Measurements from ENCODE around the gene DUSP15.

Gene DUSP15

DNA sequence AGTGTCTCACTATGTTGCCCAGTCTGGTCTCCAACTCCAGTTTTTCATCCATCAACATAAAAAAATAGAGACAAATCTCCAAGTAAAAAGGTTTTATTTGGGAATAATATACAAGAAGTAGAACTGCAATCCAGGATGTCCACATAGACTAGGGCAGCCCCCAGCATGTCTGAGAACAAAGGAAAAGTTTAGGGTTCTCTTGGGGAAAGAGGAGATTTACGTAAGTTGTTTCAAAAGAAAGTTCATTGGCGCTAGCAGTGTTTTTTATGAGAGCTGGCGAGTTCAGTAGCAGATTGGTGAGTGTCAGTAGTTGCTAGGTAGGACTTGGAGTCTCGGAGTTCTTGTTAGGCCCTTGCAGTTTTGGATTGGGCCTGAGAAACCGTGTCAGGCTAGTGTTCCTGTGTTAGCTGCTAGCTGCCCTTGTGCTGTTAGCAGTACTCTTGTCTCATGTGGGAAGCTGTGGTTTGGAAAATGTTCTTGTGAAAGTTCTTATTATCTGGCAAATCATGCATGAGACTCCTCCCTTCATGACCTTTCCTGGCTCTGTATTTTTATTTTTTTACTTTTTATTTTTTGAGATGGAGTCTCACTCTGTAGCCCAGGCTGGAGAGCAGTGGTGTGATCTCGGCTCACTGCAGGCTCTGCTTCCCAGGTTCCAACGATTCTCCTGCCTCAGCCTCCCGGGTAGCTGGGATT is 24.8 kb upstream of the DUSP15 start:
- peak; percentile 87 for DNase-seq (ENCODE audit: low spot score)

- no peak for DNase-seq (ENCODE audit: low spot score)
Observed at GRCh38 chr20:31890646-31891045, 20.3 kb upstream of the DUSP15 start.

- DNase-seq (ENCODE audit: low spot score), result no peak
Observed at GRCh38 chr20:31883829-31884228, 13.5 kb upstream of the DUSP15 start.

DNA sequence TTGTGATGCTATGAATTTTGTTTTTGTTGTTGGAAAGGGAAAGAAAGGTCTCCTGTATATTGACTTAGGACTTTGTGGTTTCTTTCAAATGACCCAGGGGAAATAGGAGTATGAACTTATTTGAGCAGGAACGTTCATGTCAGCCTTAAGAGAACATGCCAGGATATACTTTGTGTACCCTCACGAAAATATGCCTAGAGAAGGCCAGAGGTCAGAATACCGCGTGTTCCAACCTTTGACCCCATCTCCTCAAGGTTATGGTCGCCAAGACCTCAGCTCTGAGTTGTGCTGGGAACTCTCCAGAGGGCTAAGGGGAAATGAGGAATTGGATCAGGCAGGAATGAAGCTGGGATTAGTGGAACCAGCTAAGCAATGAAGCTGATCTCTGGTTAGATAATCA is 11.6 kb upstream of the DUSP15 start:
- no peak for DNase-seq (ENCODE audit: low spot score)

GRCh38 chr20:31879143-31879987 is 9.0 kb upstream of the DUSP15 start:
- DNase-seq (ENCODE audit: low spot score), result peak; percentile 92

GRCh38 chr20:31877684-31878083 is 7.4 kb upstream of the DUSP15 start:
- DNase-seq (ENCODE audit: low spot score), result no peak

GRCh38 chr20:31875671-31876070 is 5.3 kb upstream of the DUSP15 start:
- DNase-seq (ENCODE audit: low spot score), result no peak

DNA sequence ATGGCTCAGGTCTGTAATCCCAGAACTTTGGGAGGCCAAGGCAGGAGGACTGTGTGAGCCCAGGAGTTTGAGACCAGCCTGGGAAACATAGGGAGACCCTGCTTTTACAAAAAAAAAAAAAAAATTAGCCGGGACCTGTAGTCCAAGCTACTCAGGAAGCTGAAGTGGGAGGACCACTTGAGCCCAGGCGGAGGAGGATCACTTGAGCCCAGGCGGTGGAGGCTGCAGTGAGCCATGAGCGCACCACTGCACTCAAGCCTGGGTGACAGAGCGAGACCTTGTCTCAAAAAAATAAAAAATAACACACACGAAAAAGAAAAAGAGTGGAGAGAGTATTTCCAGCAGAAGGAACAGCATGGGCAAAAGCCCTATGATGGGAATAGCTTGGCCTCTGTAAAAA is 2.1 kb upstream of the DUSP15 start:
- DNase-seq (ENCODE audit: low spot score), result no peak

- no peak for DNase-seq (ENCODE audit: low spot score)
Observed at GRCh38 chr20:31871618-31871954, 1.3 kb upstream of the DUSP15 start.

- DNase-seq (ENCODE audit: low spot score), result peak; percentile 23
Observed at GRCh38 chr20:31870726-31871617, 645 bp upstream of the DUSP15 start.

- no peak for DNase-seq (ENCODE audit: low spot score)
Observed at GRCh38 chr20:31869673-31869941, 720 bp downstream of the DUSP15 start.

GRCh38 chr20:31868853-31869672 is 1.3 kb downstream of the DUSP15 start:
- no peak for DNase-seq (ENCODE audit: low spot score)

- DNase-seq (ENCODE audit: low spot score), result no peak
Observed at GRCh38 chr20:31866221-31866620, 4.1 kb downstream of the DUSP15 start.

DNA sequence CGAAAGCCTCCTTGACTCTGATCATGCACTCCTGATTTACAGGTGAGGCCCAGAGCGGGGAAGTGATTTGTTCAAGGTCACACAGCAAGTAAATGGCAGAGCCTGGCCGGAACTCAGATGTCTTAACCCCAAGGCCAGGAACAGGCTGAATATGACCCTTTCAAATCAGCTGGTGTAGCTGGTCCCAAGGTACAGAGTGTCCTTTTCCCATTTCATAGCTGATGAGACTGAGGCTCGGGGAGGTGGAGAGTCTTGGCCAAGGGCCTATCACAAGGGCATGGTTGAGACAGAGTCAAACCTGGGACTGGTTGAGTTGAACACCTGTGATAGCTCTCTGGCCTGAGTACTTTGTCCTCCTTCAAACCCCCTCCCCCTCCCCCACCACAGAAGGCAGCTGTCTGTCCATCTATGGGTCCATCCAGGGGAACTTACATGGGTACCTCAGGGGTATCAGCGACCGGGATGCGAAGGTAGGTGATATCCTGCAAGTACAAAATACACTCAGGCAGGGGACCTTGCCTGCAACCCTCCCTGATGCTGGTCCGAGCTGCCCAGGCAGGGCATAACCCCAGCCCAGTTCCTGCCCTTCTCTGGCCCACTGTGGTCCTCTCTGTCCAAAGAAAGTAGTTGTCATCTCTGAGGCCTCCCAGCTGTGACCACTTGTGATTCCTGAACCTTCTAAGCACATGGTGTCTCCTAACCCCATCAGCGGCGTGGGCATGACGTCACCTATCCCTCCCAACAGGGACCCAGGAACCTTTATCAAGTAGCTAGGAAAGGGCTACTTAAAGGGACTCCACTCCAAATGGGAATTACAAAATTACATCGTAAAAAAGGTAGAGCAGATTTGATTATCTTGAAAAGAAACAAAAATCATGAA is 5.6 kb downstream of the DUSP15 start:
- no peak for DNase-seq (ENCODE audit: low spot score)

DNA sequence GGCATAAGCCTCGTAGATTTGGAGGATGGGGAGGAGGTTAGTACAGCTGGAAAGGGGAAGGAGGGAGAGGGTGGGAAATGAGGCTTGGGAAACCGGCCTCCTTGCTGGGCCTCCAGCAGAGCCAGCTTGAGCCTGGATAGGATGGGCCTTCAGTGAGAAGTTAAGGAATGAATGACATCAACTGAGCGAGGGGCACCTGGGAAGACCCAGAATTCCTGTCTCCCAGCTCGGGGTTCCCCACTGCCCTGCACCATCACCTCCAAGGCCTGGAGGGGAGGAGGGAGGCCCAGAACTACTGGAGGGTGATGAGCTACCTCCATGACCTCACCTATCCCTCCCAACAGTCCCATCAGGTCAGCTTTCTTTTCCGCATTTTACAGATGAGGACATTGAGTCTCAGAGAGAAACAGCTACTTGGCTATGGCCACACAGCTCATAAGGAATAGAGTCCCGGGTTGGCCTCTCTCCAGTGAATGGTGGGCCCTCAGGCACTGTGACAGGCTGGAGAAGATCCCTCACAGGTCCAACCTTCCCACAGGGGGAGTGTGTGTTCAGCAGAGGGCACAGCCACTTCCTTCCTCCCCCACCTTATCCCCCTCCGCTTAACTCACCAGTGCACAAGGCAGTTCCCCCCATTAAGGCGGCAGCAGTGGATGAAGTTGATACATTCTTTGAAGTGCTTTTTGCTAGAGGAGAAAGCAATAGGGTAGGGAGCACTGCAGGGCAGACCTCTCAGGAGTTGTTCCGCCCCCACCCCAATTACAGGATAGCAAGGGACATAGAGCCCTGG is 6.8 kb downstream of the DUSP15 start:
- DNase-seq (ENCODE audit: low spot score), result no peak

GRCh38 chr20:31862506-31862905 is 7.8 kb downstream of the DUSP15 start:
- no peak for DNase-seq (ENCODE audit: low spot score)

GRCh38 chr20:31862157-31862470 is 8.2 kb downstream of the DUSP15 start:
- no peak for DNase-seq (ENCODE audit: low spot score)

DNA sequence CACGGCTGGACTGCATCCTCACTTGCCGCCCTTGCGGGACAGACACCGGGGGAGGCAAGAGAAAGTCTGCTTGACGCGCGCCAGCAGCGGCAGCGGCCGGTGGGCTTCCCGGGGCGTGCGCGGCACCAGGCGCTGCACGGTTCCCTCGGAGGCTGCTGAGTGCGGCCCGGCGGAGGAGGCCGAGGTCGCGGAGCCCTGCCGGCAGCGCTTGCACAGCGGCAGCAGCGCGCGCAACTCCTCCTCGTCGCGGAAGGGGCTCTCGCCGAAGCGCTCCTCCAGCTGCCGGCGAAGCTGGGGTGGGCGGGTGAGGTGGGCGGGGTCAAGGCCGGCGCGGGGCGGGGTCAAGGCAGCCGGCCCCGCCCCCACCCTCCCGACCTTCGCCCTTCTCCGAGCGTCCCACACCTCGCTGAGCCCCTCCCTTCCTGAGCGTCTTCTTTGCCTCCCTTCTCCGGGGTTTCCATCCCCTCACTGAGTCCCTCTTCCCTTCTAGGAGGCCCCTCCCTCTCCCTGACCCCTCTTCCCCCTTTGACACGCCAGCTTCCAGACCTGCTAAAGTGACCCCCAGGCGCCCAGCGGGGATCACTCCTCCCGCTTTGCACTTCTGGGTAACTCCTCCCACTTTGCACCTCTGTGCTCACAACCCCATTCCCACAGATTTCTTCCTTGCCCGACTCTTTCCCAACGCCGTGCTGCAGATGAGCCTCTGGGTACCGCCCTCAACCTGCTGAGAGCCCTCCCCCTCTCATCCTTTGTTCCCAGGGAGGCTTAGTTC is 8.8 kb downstream of the DUSP15 start:
- DNase-seq (ENCODE audit: low spot score), result no peak

- no peak for DNase-seq (ENCODE audit: low spot score)
Observed at GRCh38 chr20:31861135-31861384, 9.3 kb downstream of the DUSP15 start.

Measured in pons (tissue), 1 donor.